CD14-positive monocyte (primary cell): ENCODE results near the gene PAEP. TPM values are rescaled to one million over a fixed set of nuclear protein-coding genes. Genes with fewer than 3 reads are reported as not detected.

Experiments
- DNase-seq, 3 donors: peaks; one replicate each; pipeline ENCODE4 v3.0.0-alpha.2; 2011 to 2022
- H2AFZ ChIP-seq: 2 replicates; pipeline ENCODE4 v1.6.0; 2012; ENCODE audit warnings: mild to moderate bottlenecking, low read depth, low read length, inconsistent platforms; ENCODE audit not compliant: insufficient read depth, poor library complexity, severe bottlenecking
- H3K27ac ChIP-seq, 2 donors: 1 replicate in 1 of 2; 2 replicates in 1 of 2; pipeline ENCODE4 v1.5.1; 2012 to 2013; ENCODE audit warnings: low read length in 2 of 2, control low read depth in 1 of 2, inconsistent platforms in 1 of 2, low read depth in 1 of 2, mild to moderate bottlenecking in 1 of 2
- H3K27me3 ChIP-seq, 2 donors: one replicate each; pipeline versions ENCODE4 v1.6.0 to v1.6.1; 2011 to 2013; ENCODE audit warnings: low read length in 2 of 2; ENCODE audit not compliant: control insufficient read depth in 2 of 2, insufficient read depth in 2 of 2
- H3K36me3 ChIP-seq, 2 donors: replicated peaks in 1 of 2; 1 replicate in 1 of 2; 2 replicates in 1 of 2; pipeline versions ENCODE4 v1.5.1 to v1.6.1; 2012 to 2013; ENCODE audit warnings: low read length in 2 of 2, control low read depth in 1 of 2, inconsistent platforms in 1 of 2, mild to moderate bottlenecking in 1 of 2; ENCODE audit not compliant: insufficient read depth in 2 of 2, control insufficient read depth in 1 of 2
- H3K4me1 ChIP-seq, 2 donors: 1 replicate in 1 of 2; 2 replicates in 1 of 2; pipeline versions ENCODE4 v1.5.1 to v1.6.1; 2012 to 2013; ENCODE audit warnings: low read length in 2 of 2, control low read depth in 1 of 2, inconsistent platforms in 1 of 2, mild to moderate bottlenecking in 1 of 2, moderate library complexity in 1 of 2; ENCODE audit not compliant: insufficient read depth in 2 of 2, control insufficient read depth in 1 of 2
- H3K4me2 ChIP-seq: replicated peaks from 2 replicates; pipeline ENCODE3; 2012; ENCODE audit warnings: low read length, moderate library complexity, mild to moderate bottlenecking; ENCODE audit not compliant: poor library complexity, severe bottlenecking; ENCODE audit errors: extremely low read depth
- H3K4me3 ChIP-seq, 3 experiments: fragments of 200-600 bp in 1 of 3; sonication (generic) in 1 of 3; replicated peaks in 1 of 3; 1 replicate in 2 of 3; 2 replicates in 1 of 3; pipeline ENCODE4 v1.5.1; 2011 to 2013; ENCODE audit warnings: low read length in 3 of 3, mild to moderate bottlenecking in 3 of 3, control low read depth in 2 of 3, low read depth in 2 of 3, inconsistent platforms in 1 of 3, moderate library complexity in 1 of 3
- H3K79me2 ChIP-seq: 2 replicates; pipeline ENCODE4 v1.6.0; 2012; ENCODE audit warnings: mild to moderate bottlenecking, control low read depth, inconsistent platforms, low read length, moderate library complexity; ENCODE audit not compliant: insufficient read depth
- H3K9ac ChIP-seq: 2 replicates; pipeline ENCODE4 v1.6.0; 2017; ENCODE audit warnings: low read length, mild to moderate bottlenecking; ENCODE audit not compliant: insufficient read depth, poor library complexity, severe bottlenecking
- H3K9me3 ChIP-seq, 2 donors: replicated peaks in 1 of 2; 1 replicate in 1 of 2; 2 replicates in 1 of 2; pipeline versions ENCODE4 v1.5.1 to v1.6.1; 2012 to 2013; ENCODE audit warnings: low read length in 2 of 2, control low read depth in 1 of 2; ENCODE audit not compliant: control insufficient read depth in 1 of 2, insufficient read depth in 1 of 2
- H4K20me1 ChIP-seq: 2 replicates; pipeline ENCODE4 v1.6.0; 2012; ENCODE audit warnings: mild to moderate bottlenecking, low read length, control low read depth, moderate library complexity; ENCODE audit not compliant: insufficient read depth
- H3K27ac Mint-ChIP-seq, 7 donors: one replicate each; pipeline ENCODE4 v1.8.0; 2020; ENCODE audit warnings: mild to moderate bottlenecking in 7 of 7, mixed read lengths in 7 of 7, moderate library complexity in 6 of 7, inconsistent platforms in 2 of 7
- H3K27me3 Mint-ChIP-seq, 3 donors: one replicate each; pipeline ENCODE4 v1.8.0; 2021 to 2022; ENCODE audit warnings: low read depth in 3 of 3, mild to moderate bottlenecking in 3 of 3, mixed read lengths in 3 of 3, moderate library complexity in 3 of 3, inconsistent platforms in 1 of 3
- H3K36me3 Mint-ChIP-seq, 2 donors: one replicate each; pipeline ENCODE4 v1.8.0; 2020; ENCODE audit warnings: mixed read lengths in 2 of 2, inconsistent platforms in 1 of 2, mild to moderate bottlenecking in 1 of 2
- H3K4me1 Mint-ChIP-seq: one replicate; pipeline ENCODE4 v1.8.0; 2020; ENCODE audit warnings: mild to moderate bottlenecking, mixed read lengths
- H3K4me3 Mint-ChIP-seq, 2 donors: one replicate each; pipeline ENCODE4 v1.8.0; 2020; ENCODE audit warnings: mild to moderate bottlenecking in 2 of 2, mixed read lengths in 2 of 2, moderate library complexity in 1 of 2
- H3K9me3 Mint-ChIP-seq, 7 donors: one replicate each; pipeline ENCODE4 v1.8.0; 2020 to 2022; ENCODE audit warnings: mixed read lengths in 7 of 7, mild to moderate bottlenecking in 6 of 7, moderate library complexity in 6 of 7, inconsistent platforms in 2 of 7
- CTCF ChIP-seq: fragments of 200-600 bp; IDR thresholded peaks from one replicate; pipeline ENCODE4 v1.8.0; 2022; ENCODE audit warnings: antibody characterized with exemption, mild to moderate bottlenecking
- WGBS: methylation state at CpG from one replicate; pipeline ENCODE4 v1.1.5; 2013; ENCODE audit warnings: missing lambda C conversion rate; ENCODE audit not compliant: insufficient coverage; 5-methylcytosine and 5-hydroxymethylcytosine counted together
- intact Hi-C, 2 donors: fragments of 100-400 bp; cut with micrococcal nuclease; formaldehyde crosslinking; loops; one replicate each; pipeline versions ENCODE4 v1.15.0 to v1.15.1; 2023
- polyA plus RNA-seq, 3 donors: library from polyadenylated mRNA; depleted of rRNA in 1 of 3; unstranded in 2 of 3; stranded (reverse) in 1 of 3; fragments of 300-500 nt in 2 of 3; fragments of >200 nt in 1 of 3; fragmentation: Illumina TruSeq in 2 of 3; gene quantifications; 1 replicate in 2 of 3; 2 replicates in 1 of 3; pipeline ENCODE4 v1.2.3, GENCODE V29; 2012 to 2021

The PAEP gene
- polyA plus RNA-seq, 3 donors: not detected

- no peaks in the 10 kb centered on the region for H3K4me1 ChIP-seq
- H3K4me2 ChIP-seq: no peak overlapping the region
- Mint-ChIP-seq H3K36me3 (no peaks in the 10 kb centered on the region), H3K4me3 (no peak overlapping the region), H3K27me3 (peaks cover 0 to 2% (median 0%) of the 10 kb centered on the region in 3 donors), H3K27ac (peak overlapping the region in 1 of 7 donors; percentile 6), H3K4me1 (no peaks in the 10 kb centered on the region), H3K9me3 (no peaks in the 10 kb centered on the region)
- no peak for TF ChIP-seq CTCF
- no peak overlapping the region for H2AFZ ChIP-seq
- H4K20me1 ChIP-seq: no peaks in the 10 kb centered on the region
- H3K9me3 ChIP-seq: no peaks in the 10 kb centered on the region
- intact Hi-C loops: no loop called here
- 56% methylated on average over 7 of the region's 16 CpGs for WGBS
- H3K4me3 ChIP-seq: no peak overlapping the region
- H3K36me3 ChIP-seq: no peaks in the 10 kb centered on the region
- H3K9ac ChIP-seq: no peak overlapping the region
- DNase-seq: no peak
- H3K27me3 ChIP-seq: no peaks in the 10 kb centered on the region
- no peaks in the 10 kb centered on the region for H3K79me2 ChIP-seq
- no peak overlapping the region for H3K27ac ChIP-seq
These were observed 23.4 kb downstream of the PAEP start for GRCh38 chr9:135584934-135585333.

GRCh38 chr9:135586601-135587109, 25.1 kb downstream of the PAEP start:
- Mint-ChIP-seq H3K4me3 (no peak overlapping the region), H3K27ac (no peak overlapping the region), H3K4me1 (no peaks in the 10 kb centered on the region), H3K9me3 (peaks cover 0 to 3% (median 0%) of the 10 kb centered on the region in 7 donors), H3K27me3 (peaks cover 0 to 3% (median 2%) of the 10 kb centered on the region in 3 donors), H3K36me3 (no peaks in the 10 kb centered on the region)
- no peak overlapping the region for H3K27ac ChIP-seq
- intact Hi-C loops: no loop called here
- H3K4me3 ChIP-seq: no peak overlapping the region
- H3K36me3 ChIP-seq: no peaks in the 10 kb centered on the region
- no peaks in the 10 kb centered on the region for H3K9me3 ChIP-seq
- DNase-seq: no peak
- H3K4me2 ChIP-seq: no peak overlapping the region
- H3K4me1 ChIP-seq: no peaks in the 10 kb centered on the region
- no peak for TF ChIP-seq CTCF
- H2AFZ ChIP-seq: no peak overlapping the region
- no peak overlapping the region for H3K9ac ChIP-seq
- no peaks in the 10 kb centered on the region for H4K20me1 ChIP-seq
- no peaks in the 10 kb centered on the region for H3K79me2 ChIP-seq
- 69% methylated on average over 10 of the region's 15 CpGs for WGBS
- H3K27me3 ChIP-seq: no peaks in the 10 kb centered on the region
